SKM-1 treated with dmso at 0.1 percent for 144 hours (cell line): Measurements from ENCODE around the gene ST6GALNAC3.

Experiments
- DNase-seq: peaks from one replicate; lab custom pipeline; 2025; ENCODE audit not compliant: unreplicated experiment; lab: John Stamatoyannopoulos, UW

The ST6GALNAC3 gene

DNA sequence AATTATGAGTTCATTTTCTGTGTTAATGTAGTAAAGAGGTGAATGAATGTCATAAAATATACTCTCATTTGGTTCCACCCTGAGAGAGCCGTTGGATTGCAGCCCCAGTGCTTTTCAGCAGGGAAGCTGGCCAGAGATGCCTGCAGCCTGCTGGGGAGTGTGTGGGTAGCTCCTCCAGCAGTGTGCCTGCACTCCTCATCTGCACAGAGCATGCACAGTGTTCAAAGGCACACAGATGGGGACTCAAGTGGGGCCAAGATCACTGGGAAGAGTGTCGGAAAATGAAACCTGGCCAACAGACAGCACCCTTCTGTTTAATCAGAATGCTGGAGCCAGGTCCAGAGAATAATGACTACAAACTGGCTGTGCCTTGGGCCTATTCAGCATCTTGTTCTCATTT lies 206.8 kb downstream of the ST6GALNAC3 start:
- DNase-seq = no peak

- no peak for DNase-seq
These were observed 210.3 kb downstream of the ST6GALNAC3 start for GRCh38 chr1:76284842-76285241.

- no peak for DNase-seq
These were observed 211.1 kb downstream of the ST6GALNAC3 start for GRCh38 chr1:76285578-76286135.

GRCh38 chr1:76287917-76288316 lies 213.4 kb downstream of the ST6GALNAC3 start:
- DNase-seq = no peak

DNA sequence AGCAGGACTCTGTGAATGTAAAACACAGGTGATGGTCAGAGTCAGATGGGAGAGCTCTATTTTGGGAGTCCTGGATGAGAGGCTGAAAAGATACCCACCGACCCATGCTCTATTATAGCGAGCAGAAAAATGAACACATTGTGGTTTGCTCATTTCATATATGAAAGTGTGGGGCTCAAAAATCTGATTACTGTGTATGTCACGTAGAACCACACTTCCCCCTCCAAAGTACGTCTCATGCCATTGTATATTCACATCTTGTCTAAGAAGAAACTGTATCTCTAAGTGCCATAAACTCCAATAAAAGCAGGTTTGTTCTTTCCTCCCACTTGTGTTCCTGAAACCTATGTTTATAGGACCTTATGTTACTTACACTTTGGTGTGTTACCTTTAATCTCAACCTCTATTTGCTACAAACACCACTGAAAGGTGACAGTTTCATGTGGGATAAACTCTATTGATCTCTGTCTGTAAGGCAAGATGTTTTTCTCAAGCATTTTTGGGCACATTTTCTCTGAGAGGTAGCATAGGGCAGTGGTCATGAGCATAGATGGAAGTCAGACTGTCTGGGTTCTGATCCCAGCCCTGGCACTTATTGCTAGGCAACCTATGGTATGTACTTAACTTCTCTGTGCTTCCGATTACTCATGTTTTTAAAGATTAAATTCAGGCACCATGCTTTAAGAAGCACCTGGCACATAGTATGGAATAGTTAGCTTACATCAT lies 214.4 kb downstream of the ST6GALNAC3 start:
- no peak for DNase-seq

GRCh38 chr1:76289692-76290091 lies 215.1 kb downstream of the ST6GALNAC3 start:
- DNase-seq = no peak

GRCh38 chr1:76290271-76290670 lies 215.7 kb downstream of the ST6GALNAC3 start:
- no peak for DNase-seq

- DNase-seq = no peak
These were observed 216.6 kb downstream of the ST6GALNAC3 start for GRCh38 chr1:76291191-76291590.

DNA sequence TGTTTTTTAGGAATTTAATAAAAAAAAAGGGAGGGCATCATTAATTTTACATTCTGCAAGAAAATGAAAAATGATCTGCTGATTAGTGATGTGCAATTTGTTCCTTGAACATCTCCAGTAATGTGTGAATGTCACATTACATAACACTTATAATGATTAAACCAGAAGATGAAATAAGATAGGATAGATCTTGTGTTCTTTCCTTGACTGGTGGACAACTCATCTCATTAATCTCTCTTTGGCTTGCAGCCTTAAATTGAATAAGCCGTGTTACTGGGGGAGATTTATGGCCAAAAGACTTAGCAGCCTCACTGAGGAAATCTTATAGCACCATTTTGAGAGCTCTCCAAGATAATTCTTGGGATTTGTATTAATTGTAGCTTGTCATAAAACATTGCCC lies 217.2 kb downstream of the ST6GALNAC3 start:
- DNase-seq = no peak

GRCh38 chr1:76292418-76293184 lies 218.1 kb downstream of the ST6GALNAC3 start:
- DNase-seq = no peak

- no peak for DNase-seq
These were observed 219.3 kb downstream of the ST6GALNAC3 start for GRCh38 chr1:76293831-76294230.

GRCh38 chr1:76294482-76295194 lies 220.1 kb downstream of the ST6GALNAC3 start:
- no peak for DNase-seq

DNA sequence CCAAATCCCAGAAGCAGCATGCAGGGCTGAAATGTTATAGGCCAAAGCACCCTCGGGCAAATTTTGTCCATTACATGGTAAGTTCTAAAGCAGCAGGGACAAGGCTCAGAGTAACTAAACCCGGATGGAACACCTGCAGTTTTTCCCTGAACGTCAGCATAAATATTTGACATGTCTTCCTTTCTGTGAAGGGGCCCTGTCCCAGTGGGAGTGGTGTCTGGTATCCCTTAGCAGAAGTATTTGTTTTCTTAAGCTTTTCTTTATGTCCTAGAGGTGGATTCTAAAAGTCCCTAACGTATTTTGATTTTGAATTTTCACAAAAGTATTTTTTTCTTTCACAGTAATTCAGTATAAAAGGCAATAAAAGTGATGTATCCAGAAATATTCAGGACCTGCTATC lies 223.9 kb downstream of the ST6GALNAC3 start:
- DNase-seq = no peak

DNA sequence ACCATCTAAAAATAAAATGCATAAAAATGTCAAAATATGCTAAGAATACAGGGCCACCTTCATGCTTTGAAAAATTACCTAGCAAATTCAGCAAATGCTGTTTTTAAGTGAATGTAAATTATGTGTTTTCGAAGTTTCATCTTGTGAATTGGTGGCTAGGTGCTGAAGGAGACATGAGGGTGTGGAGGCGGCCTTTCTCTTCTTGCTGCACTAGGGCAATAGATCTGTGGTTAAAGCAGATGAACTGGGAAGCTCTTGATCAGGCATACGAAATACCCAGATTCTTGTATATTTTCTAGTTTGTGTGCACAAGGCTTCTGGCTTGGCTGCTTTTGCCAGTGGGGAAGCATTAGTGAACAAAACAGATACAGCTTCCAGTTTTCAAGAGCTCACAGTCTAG lies 224.5 kb downstream of the ST6GALNAC3 start:
- no peak for DNase-seq

DNA sequence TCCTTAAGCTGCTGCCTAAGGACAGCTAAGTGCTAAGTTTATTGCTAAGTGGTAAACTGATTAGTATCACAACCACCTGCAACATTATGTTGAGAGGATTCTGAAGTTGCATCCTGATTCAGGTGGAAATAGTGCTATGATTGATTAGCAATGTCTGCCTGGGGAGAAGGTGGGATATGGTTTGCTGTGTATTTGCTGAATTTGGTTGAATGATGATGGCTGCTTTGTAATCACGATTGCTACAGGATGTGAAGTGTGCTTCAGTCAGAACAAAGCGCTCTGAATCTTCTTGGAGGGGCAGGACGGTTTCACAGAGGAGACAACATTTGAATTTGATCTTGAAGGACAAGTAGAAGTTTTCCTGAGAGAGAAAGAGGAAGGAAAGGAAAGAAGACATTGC lies 226.0 kb downstream of the ST6GALNAC3 start:
- no peak for DNase-seq

- no peak for DNase-seq
These were observed 228.3 kb downstream of the ST6GALNAC3 start for GRCh38 chr1:76302711-76303339.

- DNase-seq = no peak
These were observed 228.8 kb downstream of the ST6GALNAC3 start for GRCh38 chr1:76303340-76303717.

DNA sequence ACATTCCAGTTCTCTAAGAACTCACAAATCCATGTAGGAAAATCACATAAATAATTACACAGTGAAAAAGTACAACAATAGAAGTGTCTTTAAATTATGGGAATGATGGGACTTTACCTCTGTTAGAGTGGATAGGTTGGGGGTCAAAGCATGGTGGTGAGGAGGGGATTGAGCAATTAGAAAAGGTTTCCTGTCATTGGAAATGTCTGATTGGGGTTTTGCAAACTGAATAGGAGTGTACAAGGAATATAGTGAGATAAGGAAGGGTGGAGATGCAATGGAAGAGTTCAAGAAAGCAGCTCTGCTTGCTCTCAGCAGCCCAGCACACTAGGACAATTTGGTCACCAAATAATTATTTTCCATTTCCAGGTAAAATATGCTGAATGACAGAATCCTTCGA lies 238.8 kb downstream of the ST6GALNAC3 start:
- DNase-seq = no peak

DNA sequence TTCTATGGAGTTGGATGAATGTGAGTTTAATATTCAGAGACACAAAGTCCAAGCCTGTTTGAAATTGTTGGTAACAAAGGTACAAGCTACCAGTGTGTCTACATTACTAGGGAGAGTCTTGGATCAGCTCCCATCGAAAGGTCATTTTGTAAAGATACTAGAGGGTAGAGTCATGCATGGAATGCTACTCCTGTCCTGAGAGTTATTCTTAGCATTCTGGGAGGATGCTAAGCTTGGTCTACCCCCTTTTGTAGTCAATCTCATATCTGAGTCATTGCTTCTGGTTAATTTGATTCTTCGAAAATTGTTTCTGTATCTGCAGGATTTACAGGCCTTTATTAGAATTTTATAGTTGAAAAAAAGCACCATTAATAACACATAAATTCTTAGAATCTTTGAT lies 240.2 kb downstream of the ST6GALNAC3 start:
- no peak for DNase-seq

GRCh38 chr1:76317299-76317900 lies 242.9 kb downstream of the ST6GALNAC3 start:
- DNase-seq = no peak
